Endothelial cell (in vitro differentiated cells): ENCODE results near the gene MDFIC2. TPM values are rescaled to one million over a fixed set of nuclear protein-coding genes. Genes with fewer than 3 reads are reported as not detected.

Experiments
- DNase-seq: peaks from one replicate; pipeline ENCODE4 v3.0.0; 2021; ENCODE audit warnings: low spot score
- H3K27ac Mint-ChIP-seq: one replicate; pipeline ENCODE4 v1.8.0; 2021; ENCODE audit warnings: mixed read lengths, inconsistent platforms; ENCODE audit not compliant: unreplicated experiment
- H3K27me3 Mint-ChIP-seq: one replicate; pipeline ENCODE4 v1.8.0; 2021; ENCODE audit warnings: mild to moderate bottlenecking, moderate library complexity, mixed read lengths, inconsistent platforms; ENCODE audit not compliant: unreplicated experiment
- H3K36me3 Mint-ChIP-seq: one replicate; pipeline ENCODE4 v1.8.0; 2021; ENCODE audit warnings: mild to moderate bottlenecking, low read depth, mixed read lengths, inconsistent platforms; ENCODE audit not compliant: unreplicated experiment
- H3K4me1 Mint-ChIP-seq: one replicate; pipeline ENCODE4 v1.8.0; 2021; ENCODE audit warnings: mild to moderate bottlenecking, mixed read lengths, inconsistent platforms; ENCODE audit not compliant: unreplicated experiment
- H3K4me3 Mint-ChIP-seq: one replicate; pipeline ENCODE4 v1.8.0; 2021; ENCODE audit warnings: mild to moderate bottlenecking, mixed read lengths, inconsistent platforms; ENCODE audit not compliant: unreplicated experiment
- H3K9me3 Mint-ChIP-seq: one replicate; pipeline ENCODE4 v1.8.0; 2021; ENCODE audit warnings: mixed read lengths, inconsistent platforms; ENCODE audit not compliant: unreplicated experiment
- total RNA-seq: library from RNA; stranded (reverse); fragmentation: NEBNext Ultra II Directional; extraction: Animal tissue kit (Norgen Biotek cat#: 25700); gene quantifications from one replicate; pipeline ENCODE4 v1.2.1, GENCODE V29; 2021; ENCODE audit not compliant: unreplicated experiment
- TF ChIP-seq, protein P1 (sequence below): fragments of 200-600 bp; sonication (generic); IDR thresholded peaks from one replicate; pipeline ENCODE4 v1.5.0; 2021; ENCODE audit warnings: antibody characterized with exemption; ENCODE audit not compliant: unreplicated experiment

MDFIC2 gene
- total RNA-seq, 1 donor from 2014 or later: not detected

DNA sequence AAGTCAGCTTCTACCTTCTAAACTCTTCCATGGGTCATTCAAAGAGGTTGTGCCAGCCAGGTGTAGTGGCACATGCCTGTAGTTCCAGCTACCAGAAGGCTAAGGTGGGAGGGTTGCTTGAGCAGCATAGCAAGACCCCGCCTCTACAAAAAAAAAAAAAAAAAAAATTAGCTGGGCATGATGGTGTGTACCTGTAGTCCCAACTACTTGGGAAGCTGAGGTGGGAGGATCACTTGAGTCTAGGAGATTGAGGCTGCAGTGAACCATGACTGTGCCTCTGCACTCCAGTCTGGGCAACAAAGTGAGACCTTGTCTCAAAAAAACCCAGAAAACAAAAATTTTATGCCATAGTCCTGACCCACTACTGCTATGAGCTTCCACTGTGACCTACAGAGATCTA lies 126.8 kb downstream of the MDFIC2 start:
- H3K4me3 Mint-ChIP-seq: no peak overlapping the region
- H3K27ac Mint-ChIP-seq: no peak overlapping the region
- TF ChIP-seq, protein P1, sequence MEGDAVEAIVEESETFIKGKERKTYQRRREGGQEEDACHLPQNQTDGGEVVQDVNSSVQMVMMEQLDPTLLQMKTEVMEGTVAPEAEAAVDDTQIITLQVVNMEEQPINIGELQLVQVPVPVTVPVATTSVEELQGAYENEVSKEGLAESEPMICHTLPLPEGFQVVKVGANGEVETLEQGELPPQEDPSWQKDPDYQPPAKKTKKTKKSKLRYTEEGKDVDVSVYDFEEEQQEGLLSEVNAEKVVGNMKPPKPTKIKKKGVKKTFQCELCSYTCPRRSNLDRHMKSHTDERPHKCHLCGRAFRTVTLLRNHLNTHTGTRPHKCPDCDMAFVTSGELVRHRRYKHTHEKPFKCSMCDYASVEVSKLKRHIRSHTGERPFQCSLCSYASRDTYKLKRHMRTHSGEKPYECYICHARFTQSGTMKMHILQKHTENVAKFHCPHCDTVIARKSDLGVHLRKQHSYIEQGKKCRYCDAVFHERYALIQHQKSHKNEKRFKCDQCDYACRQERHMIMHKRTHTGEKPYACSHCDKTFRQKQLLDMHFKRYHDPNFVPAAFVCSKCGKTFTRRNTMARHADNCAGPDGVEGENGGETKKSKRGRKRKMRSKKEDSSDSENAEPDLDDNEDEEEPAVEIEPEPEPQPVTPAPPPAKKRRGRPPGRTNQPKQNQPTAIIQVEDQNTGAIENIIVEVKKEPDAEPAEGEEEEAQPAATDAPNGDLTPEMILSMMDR: no peak
- H3K27me3 Mint-ChIP-seq: peaks cover 6% of the 10 kb centered on the region
- no peaks in the 10 kb centered on the region for H3K9me3 Mint-ChIP-seq
- no peaks in the 10 kb centered on the region for H3K36me3 Mint-ChIP-seq
- no peak for DNase-seq
- peaks cover 20% of the 10 kb centered on the region for H3K4me1 Mint-ChIP-seq

- DNase-seq: no peak
- H3K27me3 Mint-ChIP-seq: peaks cover 6% of the 10 kb centered on the region
- no peaks in the 10 kb centered on the region for H3K9me3 Mint-ChIP-seq
- no peak overlapping the region for H3K27ac Mint-ChIP-seq
- H3K36me3 Mint-ChIP-seq: no peaks in the 10 kb centered on the region
- TF ChIP-seq, protein P1: no peak
- peaks cover 22% of the 10 kb centered on the region for H3K4me1 Mint-ChIP-seq
- H3K4me3 Mint-ChIP-seq: no peak overlapping the region
Observed at GRCh38 chr3:70183781-70184504, 128.5 kb downstream of the MDFIC2 start.

GRCh38 chr3:70182166-70182565 lies 130.3 kb downstream of the MDFIC2 start:
- H3K4me3 Mint-ChIP-seq: no peak overlapping the region

DNA sequence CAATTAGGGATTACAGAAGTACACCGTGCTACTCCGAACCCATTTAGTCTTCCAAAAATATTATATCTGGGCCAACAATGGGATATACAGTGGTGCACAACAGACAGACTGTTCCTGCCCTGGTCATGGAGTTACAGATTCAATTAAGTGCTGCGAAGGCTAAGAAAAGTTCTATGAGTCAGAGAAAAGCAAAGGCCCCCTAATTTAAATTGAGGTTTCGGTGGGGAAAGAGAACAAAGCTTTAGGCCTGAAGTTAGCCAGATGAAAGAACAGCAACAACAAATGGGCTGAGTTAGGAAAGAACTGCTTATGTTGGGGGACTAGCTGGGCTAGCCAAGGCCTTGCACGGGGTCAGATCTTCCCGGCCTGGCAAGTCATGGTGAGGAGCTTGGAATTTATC lies 131.8 kb downstream of the MDFIC2 start:
- H3K36me3 Mint-ChIP-seq: no peaks in the 10 kb centered on the region
- H3K9me3 Mint-ChIP-seq: no peaks in the 10 kb centered on the region
- H3K27me3 Mint-ChIP-seq: no peaks in the 10 kb centered on the region
- DNase-seq: no peak
- TF ChIP-seq, protein P1: no peak
- H3K4me1 Mint-ChIP-seq: peaks cover 22% of the 10 kb centered on the region
- peak overlapping the region; percentile 44 for H3K27ac Mint-ChIP-seq
- no peak overlapping the region for H3K4me3 Mint-ChIP-seq

More at GRCh38 chr3:70182166-70182565, 130.3 kb downstream of the MDFIC2 start:
- no peak for DNase-seq
- Mint-ChIP-seq H3K27ac (no peak overlapping the region), H3K27me3 (peaks cover 2% of the 10 kb centered on the region), H3K36me3 (no peaks in the 10 kb centered on the region), H3K9me3 (no peaks in the 10 kb centered on the region), H3K4me1 (peaks cover 22% of the 10 kb centered on the region)
- TF ChIP-seq, protein P1: no peak

GRCh38 chr3:70179111-70179510 lies 133.3 kb downstream of the MDFIC2 start:
- DNase-seq: no peak
- Mint-ChIP-seq H3K4me3 (no peak overlapping the region), H3K27ac (no peak overlapping the region), H3K9me3 (no peaks in the 10 kb centered on the region), H3K27me3 (no peaks in the 10 kb centered on the region), H3K4me1 (peaks cover 22% of the 10 kb centered on the region), H3K36me3 (no peaks in the 10 kb centered on the region)
- TF ChIP-seq, protein P1: no peak
